Panc1 (cell line): Measurements from ENCODE around the gene SH3BP4. TPM values are rescaled to one million over a fixed set of nuclear protein-coding genes. Genes with fewer than 3 reads are reported as not detected.

Experiments used
- ATAC-seq: fragments of 200-7000 bp; cut with Tn5 transposase; 2 replicates; pipeline ENCODE4 v1.9.1; 2020; ENCODE audit warnings: mild to moderate bottlenecking, moderate library complexity
- BruUV-seq: library from RNA; stranded (reverse); fragments of 400-500 nt; replicated peaks from 2 replicates; lab custom pipeline; 2021; lab: Mats Ljungman, UMichigan
- CTCF ChIA-PET: fragments of 300-600 bp; sonication (Branson Sonifier 250); formaldehyde crosslinking; loops from one replicate; lab custom pipeline; 2022; ENCODE audit warnings: antibody characterized with exemption; lab: Charles Lee
- POLR2A ChIA-PET: fragments of 300-600 bp; sonication (Branson Sonifier 250); formaldehyde crosslinking; loops from one replicate; lab custom pipeline; 2022; ENCODE audit warnings: antibody characterized with exemption; lab: Charles Lee
- DNase-seq: peaks from one replicate; pipeline ENCODE4 v3.0.0-alpha.2; 2010; ENCODE audit warnings: low read depth, low spot score
- H3K27ac ChIP-seq: 2 replicates; pipeline ENCODE4 v1.5.1; 2011; ENCODE audit warnings: mild to moderate bottlenecking, low read length, inconsistent platforms
- H3K27me3 ChIP-seq: fragments of 200-500 bp; sonication (Bioruptor generic); 2 replicates; pipeline ENCODE4 v1.6.0; 2014; ENCODE audit warnings: low read length, inconsistent platforms; ENCODE audit not compliant: control insufficient read depth, insufficient read depth
- H3K36me3 ChIP-seq: fragments of 200-500 bp; sonication (Bioruptor generic); 2 replicates; pipeline ENCODE4 v1.5.1; 2014; ENCODE audit warnings: inconsistent platforms, mild to moderate bottlenecking, low read length, moderate library complexity; ENCODE audit not compliant: control insufficient read depth, insufficient read depth
- H3K4me1 ChIP-seq: 2 replicates; pipeline ENCODE4 v1.5.1; 2011; ENCODE audit warnings: inconsistent platforms, mild to moderate bottlenecking, low read length, moderate library complexity; ENCODE audit not compliant: control insufficient read depth, insufficient read depth
- H3K4me3 ChIP-seq, 2 experiments: 2 replicates each; pipeline ENCODE4 v1.5.1; 2011 to 2012; ENCODE audit warnings: low read depth in 2 of 2, low read length in 2 of 2, mild to moderate bottlenecking in 2 of 2, inconsistent platforms in 1 of 2, moderate library complexity in 1 of 2
- H3K9me3 ChIP-seq: fragments of 200-500 bp; sonication (Bioruptor generic); 2 replicates; pipeline ENCODE4 v1.5.1; 2014; ENCODE audit warnings: low read depth, mild to moderate bottlenecking, inconsistent platforms, low read length, moderate library complexity; ENCODE audit not compliant: control insufficient read depth, insufficient read depth
- POLR2AphosphoS5 ChIP-seq: IDR thresholded peaks from 2 replicates; pipeline ENCODE4 v1.6.1; 2012; ENCODE audit warnings: mild to moderate bottlenecking, low read depth, low read length, moderate library complexity
- REST ChIP-seq, 2 experiments: IDR thresholded peaks; 2 replicates each; pipeline ENCODE4 v1.6.1; 2011 to 2012; ENCODE audit warnings: low read depth in 2 of 2, control low read depth in 1 of 2, low read length in 1 of 2, mild to moderate bottlenecking in 1 of 2, moderate library complexity in 1 of 2; ENCODE audit not compliant: insufficient read depth in 1 of 2
- SIN3A ChIP-seq: IDR thresholded peaks from 2 replicates; pipeline ENCODE4 v1.6.1; 2012; ENCODE audit warnings: low read depth, mild to moderate bottlenecking, low read length, moderate library complexity, borderline replicate concordance; ENCODE audit not compliant: insufficient read depth
- TCF7L2 ChIP-seq: IDR thresholded peaks from 2 replicates; pipeline ENCODE4 v1.6.1; 2011; ENCODE audit warnings: mild to moderate bottlenecking, low read depth, low read length, inconsistent platforms
- in situ Hi-C: cut with HindIII; loops from 2 replicates; pipeline ENCODE4 v1.10.0; 2016; ENCODE audit warnings: low sequenced_read_pairs, low pct_unique_long_range_greater_than_20kb
- intact Hi-C: fragments of 100-400 bp; cut with micrococcal nuclease; formaldehyde crosslinking; loops from one replicate; pipeline ENCODE4 v1.10.0; 2022; ENCODE audit not compliant: unreplicated experiment
- total RNA-seq: library from RNA; stranded (reverse); gene quantifications from one replicate; pipeline ENCODE4 v1.2.1, GENCODE V29; 2021; ENCODE audit not compliant: unreplicated experiment
- TF ChIP-seq, protein P1 (sequence below): fragments of 450-650 bp; IDR thresholded peaks from 2 replicates; pipeline ENCODE4 v1.5.1; 2017; ENCODE audit warnings: mild to moderate bottlenecking

Gene SH3BP4
- total RNA-seq, 1 experiment from 2014 or later: 133 TPM

DNA sequence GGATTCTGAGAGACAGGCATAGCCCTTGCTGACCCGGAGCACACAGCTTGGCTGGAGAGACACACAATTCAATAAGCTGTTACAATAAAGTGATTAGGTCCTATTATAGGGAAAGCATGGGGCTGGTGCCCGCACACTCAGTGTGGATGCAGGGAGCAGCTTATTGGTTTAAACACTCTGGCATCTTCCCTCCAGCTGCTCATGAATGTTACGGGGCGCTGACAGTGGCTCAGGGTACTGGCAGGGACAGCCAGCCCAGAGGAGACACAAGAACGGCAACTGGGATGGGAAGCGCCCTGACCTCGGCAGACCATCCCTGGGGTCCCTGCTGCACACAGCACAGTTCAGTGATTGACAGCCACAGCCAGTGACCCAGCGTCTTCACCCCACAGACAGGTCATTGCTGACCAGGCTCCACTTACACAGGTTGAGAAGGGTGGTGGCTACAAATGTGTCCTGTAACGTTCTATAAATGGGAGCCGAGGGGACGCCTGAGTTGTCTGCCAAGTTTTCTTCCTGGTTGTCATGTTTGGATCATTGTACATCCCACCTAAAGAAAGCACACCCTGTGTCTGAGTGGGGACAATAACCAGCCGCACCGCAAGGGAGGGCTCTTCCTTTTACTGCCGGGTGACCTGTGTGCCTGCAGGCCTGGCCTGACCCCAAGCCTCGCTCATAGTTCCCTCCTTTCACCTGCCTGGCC is 60.3 kb downstream of the SH3BP4 start:
- Histone ChIP-seq H3K9me3 (no peaks in the 10 kb centered on the region), H3K4me3 (no peak overlapping the region), H3K27me3 (no peaks in the 10 kb centered on the region), H3K36me3 (no peaks in the 10 kb centered on the region), H3K4me1 (peaks cover 46% of the 10 kb centered on the region), H3K27ac (peak overlapping the region; percentile 19; the same call in 1 of the 2 replicates)
- DNase-seq (no peak), ATAC-seq (0 out of 2 replicates have a peak, but pooled peaks have one; percentile 18)
- ChIA-PET CTCF (no interaction called here), POLR2A (no interaction called here)
- TF ChIP-seq TCF7L2: no peak
- TF ChIP-seq POLR2AphosphoS5: no peak
- TF ChIP-seq SIN3A: no peak
- no peak for TF ChIP-seq REST (IDR thresholded peaks at IDR 0.05; ENCODE audit: insufficient read depth in 1 of 2, low read depth in 2 of 2, low read length in 1 of 2)
- TF ChIP-seq, protein P1, sequence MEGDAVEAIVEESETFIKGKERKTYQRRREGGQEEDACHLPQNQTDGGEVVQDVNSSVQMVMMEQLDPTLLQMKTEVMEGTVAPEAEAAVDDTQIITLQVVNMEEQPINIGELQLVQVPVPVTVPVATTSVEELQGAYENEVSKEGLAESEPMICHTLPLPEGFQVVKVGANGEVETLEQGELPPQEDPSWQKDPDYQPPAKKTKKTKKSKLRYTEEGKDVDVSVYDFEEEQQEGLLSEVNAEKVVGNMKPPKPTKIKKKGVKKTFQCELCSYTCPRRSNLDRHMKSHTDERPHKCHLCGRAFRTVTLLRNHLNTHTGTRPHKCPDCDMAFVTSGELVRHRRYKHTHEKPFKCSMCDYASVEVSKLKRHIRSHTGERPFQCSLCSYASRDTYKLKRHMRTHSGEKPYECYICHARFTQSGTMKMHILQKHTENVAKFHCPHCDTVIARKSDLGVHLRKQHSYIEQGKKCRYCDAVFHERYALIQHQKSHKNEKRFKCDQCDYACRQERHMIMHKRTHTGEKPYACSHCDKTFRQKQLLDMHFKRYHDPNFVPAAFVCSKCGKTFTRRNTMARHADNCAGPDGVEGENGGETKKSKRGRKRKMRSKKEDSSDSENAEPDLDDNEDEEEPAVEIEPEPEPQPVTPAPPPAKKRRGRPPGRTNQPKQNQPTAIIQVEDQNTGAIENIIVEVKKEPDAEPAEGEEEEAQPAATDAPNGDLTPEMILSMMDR: no peak
- intact Hi-C loops (no loop called here), in situ Hi-C loops (no loop called here)
- TSS peak; percentile 10 for BruUV-seq

- Histone ChIP-seq H3K27me3 (no peaks in the 10 kb centered on the region), H3K36me3 (no peaks in the 10 kb centered on the region), H3K9me3 (no peaks in the 10 kb centered on the region), H3K27ac (no peak overlapping the region), H3K4me3 (no peak overlapping the region), H3K4me1 (peaks cover 28% of the 10 kb centered on the region)
- no peak for DNase-seq
- ChIA-PET POLR2A (interaction anchor here (0.7 kb wide), 1 partner anchor 18 kb away, joined by 6 read pairs; no protein-coding TSS in a partner anchor), CTCF (no interaction called here)
- no peak for ATAC-seq
- no TSS peak for BruUV-seq
- TF ChIP-seq TCF7L2 (no peak), REST (IDR thresholded peaks at IDR 0.05; ENCODE audit: insufficient read depth in 1 of 2, low read depth in 2 of 2, low read length in 1 of 2) (no peak), POLR2AphosphoS5 (no peak)
- TF ChIP-seq, protein P1: no peak
- in situ Hi-C loops: no loop called here
- intact Hi-C loops: no loop called here
Observed at GRCh38 chr2:235017441-235017840, 65.6 kb downstream of the SH3BP4 start.
